SK-N-SH (cell line): Measurements from ENCODE around the gene RAC2. TPM values are rescaled to one million over a fixed set of nuclear protein-coding genes. Genes with fewer than 3 reads are reported as not detected.
"Not testable (repeated sequence)": the region's sequence is repeated elsewhere in the genome, so short reads cannot be mapped to it uniquely, and the experiment has no call there.

Experiments used
- CTCF ChIA-PET: fragments of 300-600, 350-600 bp; formaldehyde crosslinking; extraction: SDS; loops from one replicate; lab custom pipeline; 2021; lab: Yijun Ruan, JAX
- POLR2A ChIA-PET: fragments of 350-600 bp; sonication (Branson Sonifier 250); formaldehyde crosslinking; extraction: SDS; loops from one replicate; lab custom pipeline; 2020; ENCODE audit warnings: antibody characterized with exemption, inconsistent platforms; lab: Yijun Ruan, JAX
- DNase-seq: peaks from one replicate; pipeline ENCODE4 v3.0.0; 2012
- H2AFZ ChIP-seq: fragments of 200-600 bp; sonication (generic); 2 replicates; pipeline ENCODE4 v1.8.1; 2016; ENCODE audit warnings: antibody characterized with exemption, mild to moderate bottlenecking, low read depth
- H3F3A ChIP-seq: fragments of 200-600 bp; sonication (generic); replicated peaks from 2 replicates; pipeline ENCODE3; 2016; ENCODE audit warnings: antibody characterized with exemption, mild to moderate bottlenecking; ENCODE audit not compliant: insufficient read depth
- H3K27ac ChIP-seq, 2 experiments: fragments of 200-500 bp in 1 of 2; fragments of 200-600 bp in 1 of 2; sonication (Bioruptor generic) in 1 of 2; sonication (generic), shearing (Covaris generic) in 1 of 2; 2 replicates each; pipeline versions ENCODE4 v1.5.1 to v1.6.1; 2014 to 2016; ENCODE audit warnings: low read depth in 2 of 2, inconsistent platforms in 1 of 2, low read length in 1 of 2, mild to moderate bottlenecking in 1 of 2, mixed read lengths in 1 of 2
- H3K27me3 ChIP-seq: fragments of 200-600 bp; sonication (generic), shearing (Covaris generic); 2 replicates; pipeline ENCODE4 v1.6.1; 2016; ENCODE audit warnings: mixed run types; ENCODE audit not compliant: insufficient read depth
- H3K36me3 ChIP-seq, 2 experiments: fragments of 200-500 bp in 1 of 2; fragments of 200-600 bp in 1 of 2; sonication (Bioruptor generic) in 1 of 2; sonication (generic) in 1 of 2; replicated peaks in 1 of 2; 2 replicates each; pipeline versions ENCODE3 to v1.5.1; 2014 to 2016; ENCODE audit warnings: low read length in 1 of 2, mild to moderate bottlenecking in 1 of 2; ENCODE audit not compliant: insufficient read depth in 2 of 2, control insufficient read depth in 1 of 2
- H3K4me1 ChIP-seq, 2 experiments: fragments of 200-500 bp in 1 of 2; fragments of 200-600 bp in 1 of 2; sonication (Bioruptor generic) in 1 of 2; sonication (generic), shearing (Covaris generic) in 1 of 2; 2 replicates each; pipeline versions ENCODE4 v1.5.1 to v1.6.1; 2014 to 2016; ENCODE audit warnings: low read depth in 1 of 2, low read length in 1 of 2, mixed run types in 1 of 2; ENCODE audit not compliant: insufficient read depth in 2 of 2, control insufficient read depth in 1 of 2
- H3K4me2 ChIP-seq: fragments of 200-600 bp; sonication (generic), shearing (Covaris generic); 2 replicates; pipeline ENCODE4 v1.6.1; 2017; ENCODE audit warnings: mixed run types
- H3K4me3 ChIP-seq, 2 experiments: fragments of 200-500 bp in 1 of 2; fragments of 200-600 bp in 1 of 2; sonication (Bioruptor generic) in 1 of 2; sonication (generic), shearing (Covaris generic) in 1 of 2; 2 replicates each; pipeline versions ENCODE4 v1.5.1 to v1.8.1; 2014 to 2016; ENCODE audit warnings: low read depth in 2 of 2, inconsistent platforms in 1 of 2, low read length in 1 of 2, mild to moderate bottlenecking in 1 of 2, mixed read lengths in 1 of 2, moderate library complexity in 1 of 2
- H3K79me2 ChIP-seq: fragments of 200-600 bp; sonication (generic); 2 replicates; pipeline ENCODE4 v1.8.1; 2017; ENCODE audit warnings: mild to moderate bottlenecking; ENCODE audit not compliant: insufficient read depth
- H3K9ac ChIP-seq: fragments of 200-600 bp; sonication (generic); 2 replicates; pipeline ENCODE4 v1.6.1; 2017; ENCODE audit warnings: mixed run types
- H3K9me2 ChIP-seq: fragments of 200-600 bp; sonication (generic); 2 replicates; pipeline ENCODE4 v1.6.1; 2017; ENCODE audit warnings: mixed run types
- H3K9me3 ChIP-seq: fragments of 200-600 bp; sonication (generic); 2 replicates; pipeline ENCODE4 v1.6.1; 2017; ENCODE audit warnings: mixed run types, mild to moderate bottlenecking, moderate library complexity
- H4K20me1 ChIP-seq: fragments of 200-600 bp; sonication (generic); 2 replicates; pipeline ENCODE4 v1.6.1; 2017; ENCODE audit warnings: mild to moderate bottlenecking, mixed run types; ENCODE audit not compliant: insufficient read depth
- FOXM1 ChIP-seq: IDR thresholded peaks from 2 replicates; pipeline ENCODE4 v1.4.0; 2012; ENCODE audit warnings: low read depth, mild to moderate bottlenecking
- GATA2 ChIP-seq: sonication (generic); formaldehyde crosslinking; IDR thresholded peaks from 2 replicates; pipeline ENCODE4 v1.5.0; 2020; ENCODE audit warnings: mild to moderate bottlenecking, missing genetic modification reagents
- PBX3 ChIP-seq: IDR thresholded peaks from 2 replicates; pipeline ENCODE4; 2012
- TAF1 ChIP-seq: IDR thresholded peaks from 2 replicates; pipeline ENCODE4 v1.6.1; 2012; ENCODE audit warnings: low read depth, mild to moderate bottlenecking, low read length, moderate library complexity, borderline replicate concordance
- YY1 ChIP-seq: IDR thresholded peaks from 2 replicates; pipeline ENCODE4 v1.4.0; 2012; ENCODE audit warnings: low read depth, mild to moderate bottlenecking
- WGBS: methylation state at CpG from one replicate; pipeline ENCODE4 v1.1.6; 2017; ENCODE audit warnings: low lambda C conversion rate; 5-methylcytosine and 5-hydroxymethylcytosine counted together
- polyA plus RNA-seq, 3 experiments: library from polyadenylated mRNA; depleted of rRNA; stranded (reverse); fragments of >200 nt; gene quantifications; 2 replicates each; pipeline ENCODE4 v1.2.3, GENCODE V29; 2012
- TF ChIP-seq, protein P1 (sequence below): fragments of 150-350 bp; IDR thresholded peaks from 2 replicates; pipeline ENCODE4 v1.6.1; 2017; ENCODE audit warnings: antibody characterized with exemption, low read length, low read depth, borderline replicate concordance
- TF ChIP-seq, protein P2 (sequence below): IDR thresholded peaks from 2 replicates; pipeline ENCODE4 v1.6.1; 2012; ENCODE audit warnings: mild to moderate bottlenecking, low read depth, low read length, moderate library complexity

The RAC2 gene
- polyA plus RNA-seq, 1 of the 3 experiments (the other 2 are of a cell fraction): 29.9 TPM

DNA sequence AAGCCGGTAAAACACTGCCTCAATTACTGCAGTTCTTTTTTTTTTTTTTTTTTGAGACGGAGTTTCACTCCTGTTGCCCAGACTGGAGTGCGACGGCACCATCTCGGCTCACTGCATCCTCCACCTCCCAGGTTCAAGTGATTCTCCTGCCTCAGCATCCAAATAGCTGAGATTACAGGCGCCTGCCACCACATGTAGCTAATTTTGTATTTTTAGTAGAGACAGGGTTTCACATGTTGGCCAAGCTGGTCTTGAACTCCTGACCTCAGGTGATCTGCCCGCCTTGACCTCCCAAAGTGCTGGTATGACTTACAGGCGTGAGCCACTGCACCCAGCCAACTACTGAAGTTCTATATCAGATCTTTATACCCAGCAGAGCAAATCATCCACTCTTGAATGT lies 7.8 kb upstream of the RAC2 start:
- H4K20me1 ChIP-seq, H2AFZ ChIP-seq, H3K4me3 ChIP-seq, POLR2A ChIA-PET, H3K9ac ChIP-seq, H3K27ac ChIP-seq, H3K9me2 ChIP-seq, H3K36me3 ChIP-seq, H3K9me3 ChIP-seq, H3K79me2 ChIP-seq, DNase-seq, H3K27me3 ChIP-seq, H3K4me2 ChIP-seq: not testable (repeated sequence)
- peaks cover 2 to 19% of the 10 kb centered on the region in 2 experiments for H3K4me1 ChIP-seq
- H3F3A ChIP-seq: peaks cover 19% of the 10 kb centered on the region
- 89% methylated on average over 8 of the region's 8 CpGs for WGBS
- CTCF ChIA-PET: interaction anchor here (2.0 to 14.4 kb wide), 2 partner anchors 8 to 9 kb away, joined by 11 to 124 read pairs; partner anchors contain the start of gene RAC2

DNA sequence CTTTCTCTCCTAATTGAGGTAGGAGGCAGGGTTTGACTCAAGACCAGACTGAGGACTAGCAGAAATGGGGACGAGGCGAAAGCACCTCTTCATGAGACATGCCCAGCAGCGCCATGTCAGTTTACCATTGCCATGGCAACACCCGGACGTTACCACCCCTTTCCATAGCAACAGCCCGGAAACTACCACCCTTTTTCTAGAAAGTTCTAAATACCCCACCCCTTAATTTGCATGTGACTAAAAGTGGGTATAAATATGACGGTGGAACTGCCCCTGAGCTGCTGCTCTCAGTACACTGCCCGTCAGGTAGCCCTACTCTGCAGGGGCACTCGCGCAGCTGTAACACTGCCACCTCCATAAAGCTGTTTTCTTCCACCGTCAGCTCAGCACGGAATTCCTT lies 5.9 kb upstream of the RAC2 start:
- H4K20me1 ChIP-seq: no peaks in the 10 kb centered on the region
- H3K4me1 ChIP-seq: peaks cover 2 to 12% of the 10 kb centered on the region in 2 experiments; a peak in 3 of 4 replicates
- H3K79me2 ChIP-seq: no peaks in the 10 kb centered on the region
- no peak for DNase-seq
- peaks cover 16% of the 10 kb centered on the region for H3F3A ChIP-seq
- H3K9me2 ChIP-seq: no peaks in the 10 kb centered on the region
- no peak overlapping the region for H3K9ac ChIP-seq
- TF ChIP-seq, protein P1, sequence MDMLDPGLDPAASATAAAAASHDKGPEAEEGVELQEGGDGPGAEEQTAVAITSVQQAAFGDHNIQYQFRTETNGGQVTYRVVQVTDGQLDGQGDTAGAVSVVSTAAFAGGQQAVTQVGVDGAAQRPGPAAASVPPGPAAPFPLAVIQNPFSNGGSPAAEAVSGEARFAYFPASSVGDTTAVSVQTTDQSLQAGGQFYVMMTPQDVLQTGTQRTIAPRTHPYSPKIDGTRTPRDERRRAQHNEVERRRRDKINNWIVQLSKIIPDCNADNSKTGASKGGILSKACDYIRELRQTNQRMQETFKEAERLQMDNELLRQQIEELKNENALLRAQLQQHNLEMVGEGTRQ: no peak
- TF ChIP-seq, protein P2, sequence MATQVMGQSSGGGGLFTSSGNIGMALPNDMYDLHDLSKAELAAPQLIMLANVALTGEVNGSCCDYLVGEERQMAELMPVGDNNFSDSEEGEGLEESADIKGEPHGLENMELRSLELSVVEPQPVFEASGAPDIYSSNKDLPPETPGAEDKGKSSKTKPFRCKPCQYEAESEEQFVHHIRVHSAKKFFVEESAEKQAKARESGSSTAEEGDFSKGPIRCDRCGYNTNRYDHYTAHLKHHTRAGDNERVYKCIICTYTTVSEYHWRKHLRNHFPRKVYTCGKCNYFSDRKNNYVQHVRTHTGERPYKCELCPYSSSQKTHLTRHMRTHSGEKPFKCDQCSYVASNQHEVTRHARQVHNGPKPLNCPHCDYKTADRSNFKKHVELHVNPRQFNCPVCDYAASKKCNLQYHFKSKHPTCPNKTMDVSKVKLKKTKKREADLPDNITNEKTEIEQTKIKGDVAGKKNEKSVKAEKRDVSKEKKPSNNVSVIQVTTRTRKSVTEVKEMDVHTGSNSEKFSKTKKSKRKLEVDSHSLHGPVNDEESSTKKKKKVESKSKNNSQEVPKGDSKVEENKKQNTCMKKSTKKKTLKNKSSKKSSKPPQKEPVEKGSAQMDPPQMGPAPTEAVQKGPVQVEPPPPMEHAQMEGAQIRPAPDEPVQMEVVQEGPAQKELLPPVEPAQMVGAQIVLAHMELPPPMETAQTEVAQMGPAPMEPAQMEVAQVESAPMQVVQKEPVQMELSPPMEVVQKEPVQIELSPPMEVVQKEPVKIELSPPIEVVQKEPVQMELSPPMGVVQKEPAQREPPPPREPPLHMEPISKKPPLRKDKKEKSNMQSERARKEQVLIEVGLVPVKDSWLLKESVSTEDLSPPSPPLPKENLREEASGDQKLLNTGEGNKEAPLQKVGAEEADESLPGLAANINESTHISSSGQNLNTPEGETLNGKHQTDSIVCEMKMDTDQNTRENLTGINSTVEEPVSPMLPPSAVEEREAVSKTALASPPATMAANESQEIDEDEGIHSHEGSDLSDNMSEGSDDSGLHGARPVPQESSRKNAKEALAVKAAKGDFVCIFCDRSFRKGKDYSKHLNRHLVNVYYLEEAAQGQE: no peak
- no peak for TF ChIP-seq GATA2
- no peak for TF ChIP-seq PBX3
- no peak for TF ChIP-seq FOXM1
- TF ChIP-seq YY1: no peak
- TF ChIP-seq TAF1: no peak
- H3K4me2 ChIP-seq: no peak overlapping the region
- H3K27ac ChIP-seq: no peak overlapping the region
- no peaks in the 10 kb centered on the region for H3K9me3 ChIP-seq
- no peaks in the 10 kb centered on the region for H3K36me3 ChIP-seq
- ChIA-PET POLR2A (no interaction called here), CTCF (interaction anchor here (14.4 kb wide), 1 partner anchor 10 kb away, joined by 124 read pairs; no protein-coding TSS in a partner anchor)
- no peaks in the 10 kb centered on the region for H3K27me3 ChIP-seq
- WGBS: 93% methylated on average over 12 of the region's 12 CpGs
- H3K4me3 ChIP-seq: no peak overlapping the region
- H2AFZ ChIP-seq: no peak overlapping the region
